H1 (cell line): ENCODE measurements around the gene RAB8B. TPM values are rescaled to one million over a fixed set of nuclear protein-coding genes. Genes with fewer than 3 reads are reported as not detected.

ENCODE experiments used
- CTCF ChIA-PET: fragments of 300-600 bp; sonication (Branson Sonifier 250); formaldehyde crosslinking; loops from one replicate; lab custom pipeline; 2021; ENCODE audit not compliant: partially characterized antibody; lab: Charles Lee
- POLR2A ChIA-PET: fragments of 300-600 bp; sonication (Branson Sonifier 250); formaldehyde crosslinking; loops from one replicate; lab custom pipeline; 2021; ENCODE audit warnings: inconsistent platforms; ENCODE audit not compliant: partially characterized antibody; lab: Charles Lee
- DNase-seq, 2 experiments: peaks; one replicate each; pipeline versions ENCODE4 v3.0.0 to v3.0.0-alpha.2; 2010 to 2022; ENCODE audit warnings: low spot score in 2 of 2, low read depth in 1 of 2, mixed read lengths in 1 of 2
- FAIRE-seq: peaks from 2 replicates; lab custom pipeline; 2011; peaks lifted over from hg19 to GRCh38; lab: Jason Lieb, UNC
- H2AFZ ChIP-seq: 2 replicates; pipeline ENCODE4 v1.8.1; 2012; ENCODE audit warnings: low read length, inconsistent platforms
- H2AK5ac ChIP-seq: 2 replicates; pipeline ENCODE4 v1.6.1; 2013; ENCODE audit warnings: low read depth, low read length
- H2BK120ac ChIP-seq: replicated peaks from 2 replicates; pipeline ENCODE3; 2013; ENCODE audit warnings: low read depth, low read length, inconsistent platforms
- H2BK12ac ChIP-seq: 2 replicates; pipeline ENCODE4 v1.6.1; 2013; ENCODE audit warnings: low read depth, low read length
- H2BK15ac ChIP-seq: 2 replicates; pipeline ENCODE4 v1.6.1; 2013; ENCODE audit warnings: low read length
- H2BK20ac ChIP-seq: 2 replicates; pipeline ENCODE4 v1.6.1; 2013; ENCODE audit warnings: low read length
- H2BK5ac ChIP-seq: 2 replicates; pipeline ENCODE4 v1.6.1; 2013; ENCODE audit warnings: low read depth, low read length
- H3K14ac ChIP-seq: 2 replicates; pipeline ENCODE4 v1.6.1; 2013; ENCODE audit warnings: inconsistent platforms; ENCODE audit not compliant: insufficient read length
- H3K18ac ChIP-seq: 2 replicates; pipeline ENCODE4 v1.6.1; 2013; ENCODE audit warnings: low read length; ENCODE audit errors: extremely low read depth
- H3K23ac ChIP-seq: 2 replicates; pipeline ENCODE4 v1.6.1; 2013; ENCODE audit warnings: inconsistent platforms; ENCODE audit not compliant: insufficient read length
- H3K23me2 ChIP-seq: 2 replicates; pipeline ENCODE4 v1.6.1; 2013; ENCODE audit warnings: low read depth, low read length
- H3K27ac ChIP-seq: 2 replicates; pipeline ENCODE4 v1.6.1; 2011; ENCODE audit warnings: low read depth, low read length, inconsistent platforms
- H3K27me3 ChIP-seq, 4 experiments: replicated peaks in 1 of 4; 1 replicate in 1 of 4; 2 replicates in 3 of 4; pipeline versions ENCODE4 v1.6.1 to v1.8.1; 2011 to 2013; ENCODE audit warnings: low read length in 3 of 4, mild to moderate bottlenecking in 3 of 4, inconsistent platforms in 2 of 4, mixed read lengths in 2 of 4, moderate library complexity in 1 of 4; ENCODE audit not compliant: control insufficient read depth in 3 of 4, insufficient read depth in 3 of 4; ENCODE audit errors: extremely low read depth in 1 of 4
- H3K36me3 ChIP-seq, 4 experiments: 2 replicates each; pipeline versions ENCODE4 v1.6.1 to v1.8.1; 2011 to 2013; ENCODE audit warnings: mild to moderate bottlenecking in 4 of 4, low read length in 3 of 4, moderate library complexity in 2 of 4, control low read depth in 1 of 4, inconsistent platforms in 1 of 4; ENCODE audit not compliant: insufficient read depth in 4 of 4, control insufficient read depth in 2 of 4
- H3K4ac ChIP-seq: replicated peaks from 2 replicates; pipeline ENCODE3; 2013; ENCODE audit warnings: low read length, low read depth, mixed read lengths, inconsistent platforms; ENCODE audit not compliant: insufficient read length
- H3K4me1 ChIP-seq, 4 experiments: replicated peaks in 1 of 4; 1 replicate in 1 of 4; 2 replicates in 3 of 4; pipeline versions ENCODE4 v1.6.1 to v1.8.1; 2011 to 2013; ENCODE audit warnings: low read length in 3 of 4, inconsistent platforms in 2 of 4, mixed read lengths in 1 of 4; ENCODE audit not compliant: insufficient read depth in 4 of 4, control insufficient read depth in 3 of 4
- H3K4me2 ChIP-seq, 2 experiments: 2 replicates each; pipeline versions ENCODE4 v1.6.1 to v1.8.1; 2011 to 2013; ENCODE audit warnings: low read depth in 2 of 2, low read length in 2 of 2, control low read depth in 1 of 2, inconsistent platforms in 1 of 2, mild to moderate bottlenecking in 1 of 2; ENCODE audit not compliant: insufficient read depth in 1 of 2
- H3K4me3 ChIP-seq, 4 experiments: fragments of 200-600, 300-600 bp in 1 of 4; sonication (generic), shearing (Covaris generic), sonication (Bioruptor Twin) in 1 of 4; 2 replicates each; pipeline versions ENCODE4 v1.5.1 to v1.8.1; 2011 to 2016; ENCODE audit warnings: low read length in 4 of 4, low read depth in 3 of 4, control low read depth in 2 of 4, inconsistent platforms in 2 of 4, mild to moderate bottlenecking in 2 of 4, mixed read lengths in 1 of 4, moderate library complexity in 1 of 4; ENCODE audit not compliant: insufficient read depth in 2 of 4; ENCODE audit errors: extremely low read depth in 1 of 4
- H3K56ac ChIP-seq: replicated peaks from 2 replicates; pipeline ENCODE3; 2013; ENCODE audit warnings: low read depth, mild to moderate bottlenecking, mixed read lengths, low read length, inconsistent platforms; ENCODE audit not compliant: insufficient read length
- H3K79me1 ChIP-seq: 2 replicates; pipeline ENCODE4 v1.6.1; 2013; ENCODE audit warnings: low read depth, low read length, control low read depth
- H3K79me2 ChIP-seq, 2 experiments: 2 replicates each; pipeline versions ENCODE4 v1.6.1 to v1.8.1; 2012 to 2013; ENCODE audit warnings: low read length in 2 of 2, mild to moderate bottlenecking in 2 of 2, inconsistent platforms in 1 of 2; ENCODE audit not compliant: insufficient read depth in 2 of 2, control insufficient read depth in 1 of 2
- H3K9ac ChIP-seq, 4 experiments: replicated peaks in 1 of 4; 1 replicate in 1 of 4; 2 replicates in 3 of 4; pipeline versions ENCODE4 v1.6.1 to v1.8.1; 2011 to 2013; ENCODE audit warnings: low read depth in 3 of 4, low read length in 3 of 4, control low read depth in 2 of 4, mild to moderate bottlenecking in 2 of 4, moderate library complexity in 2 of 4, inconsistent platforms in 1 of 4; ENCODE audit errors: extremely low read depth in 1 of 4
- H3K9me3 ChIP-seq, 2 experiments: 2 replicates each; pipeline versions ENCODE4 v1.6.1 to v1.8.1; 2012 to 2013; ENCODE audit warnings: mild to moderate bottlenecking in 2 of 2, moderate library complexity in 2 of 2, control low read depth in 1 of 2, inconsistent platforms in 1 of 2, low read depth in 1 of 2, low read length in 1 of 2, mixed read lengths in 1 of 2; ENCODE audit not compliant: insufficient read depth in 2 of 2
- H4K20me1 ChIP-seq, 2 experiments: replicated peaks in 1 of 2; 2 replicates each; pipeline versions ENCODE3 to v1.8.1; 2011 to 2013; ENCODE audit warnings: inconsistent platforms in 2 of 2, low read length in 2 of 2, mild to moderate bottlenecking in 1 of 2; ENCODE audit not compliant: insufficient read depth in 2 of 2, control insufficient read depth in 1 of 2
- H4K5ac ChIP-seq: 2 replicates; pipeline ENCODE4 v1.6.1; 2013; ENCODE audit warnings: low read length, low read depth, mixed read lengths, inconsistent platforms; ENCODE audit not compliant: insufficient read length
- H4K8ac ChIP-seq: 2 replicates; pipeline ENCODE4 v1.8.0; 2013; ENCODE audit warnings: mild to moderate bottlenecking, moderate library complexity, low read length, inconsistent platforms; ENCODE audit not compliant: insufficient read depth; ENCODE audit errors: extremely low read depth
- H4K91ac ChIP-seq: replicated peaks from 2 replicates; pipeline ENCODE3; 2013; ENCODE audit warnings: low read length, mixed read lengths, inconsistent platforms; ENCODE audit not compliant: insufficient read length
- CHD1 ChIP-seq: IDR thresholded peaks from 2 replicates; pipeline ENCODE4 v1.6.1; 2012; ENCODE audit warnings: low read depth, low read length, improper control_type of control experiment
- CTCF ChIP-seq, 3 experiments: IDR thresholded peaks; 1 replicate in 2 of 3; 2 replicates in 1 of 3; pipeline versions ENCODE4 v1.5.1 to v1.6.1; 2011; ENCODE audit warnings: low read length in 3 of 3, mild to moderate bottlenecking in 3 of 3, inconsistent platforms in 2 of 3, low read depth in 1 of 3, moderate library complexity in 1 of 3; ENCODE audit not compliant: insufficient read depth in 1 of 3; ENCODE audit errors: control extremely low read depth in 1 of 3
- GABPA ChIP-seq: IDR thresholded peaks from 2 replicates; pipeline ENCODE4 v1.6.1; 2011; ENCODE audit warnings: mild to moderate bottlenecking, low read length, moderate library complexity, borderline replicate concordance; ENCODE audit not compliant: insufficient read depth
- HDAC6 ChIP-seq: IDR thresholded peaks from one replicate; pipeline ENCODE4 v1.7.1; 2012; ENCODE audit warnings: low read depth, mild to moderate bottlenecking, inconsistent platforms, low read length, moderate library complexity
- POLR2A ChIP-seq, 2 experiments: IDR thresholded peaks; 1 replicate in 1 of 2; 2 replicates in 1 of 2; pipeline ENCODE4 v1.6.1; 2011; ENCODE audit warnings: low read depth in 2 of 2, low read length in 2 of 2, mild to moderate bottlenecking in 2 of 2; ENCODE audit errors: control extremely low read depth in 1 of 2
- POLR2AphosphoS5 ChIP-seq: IDR thresholded peaks from 2 replicates; pipeline ENCODE4 v1.6.1; 2011; ENCODE audit warnings: low read depth, low read length
- RXRA ChIP-seq: IDR thresholded peaks from 2 replicates; pipeline ENCODE4 v1.6.1; 2011; ENCODE audit warnings: low read depth, mild to moderate bottlenecking, low read length, moderate library complexity; ENCODE audit not compliant: insufficient read depth
- SP4 ChIP-seq: IDR thresholded peaks from 2 replicates; pipeline ENCODE4 v1.6.1; 2012; ENCODE audit warnings: low read length, inconsistent platforms
- TBP ChIP-seq: IDR thresholded peaks from 2 replicates; pipeline ENCODE4 v1.6.1; 2011; ENCODE audit warnings: low read depth, low read length, improper control_type of control experiment
- WGBS, 2 experiments: shearing (Covaris generic) in 1 of 2; methylation state at CpG; one replicate each; pipeline versions ENCODE4 v1.1.6 to v1.1.7; 2013 to 2015; ENCODE audit warnings: low lambda C conversion rate in 2 of 2, mixed read lengths in 2 of 2, inconsistent platforms in 1 of 2, low coverage in 1 of 2, missing lambda C conversion rate in 1 of 2; ENCODE audit not compliant: insufficient replicate concordance in 2 of 2, insufficient coverage in 1 of 2, insufficient read length in 1 of 2; ENCODE audit errors: extremely low coverage in 1 of 2, missing lambda C conversion rate in 1 of 2; 5-methylcytosine and 5-hydroxymethylcytosine counted together
- polyA plus RNA-seq, 7 experiments: library from polyadenylated mRNA; depleted of rRNA in 3 of 7; stranded (reverse) in 5 of 7; unstranded in 2 of 7; fragments of >200 nt in 5 of 7; fragments of 200-250 nt in 2 of 7; gene quantifications; 1 replicate in 5 of 7; 2 replicates in 1 of 7; 4 replicates in 1 of 7; pipeline versions ENCODE4 v1.2.1 to v1.2.3, GENCODE V29; 2011 to 2013; ENCODE audit warnings: missing spikeins in 2 of 7, mixed read lengths in 2 of 7
- total RNA-seq: library from RNA; stranded (reverse); fragmentation: NEBNext Ultra II Directional; extraction: Animal tissue kit (Norgen Biotek cat#: 25700); gene quantifications from 2 replicates; pipeline ENCODE4 v1.2.1, GENCODE V29; 2021

The RAB8B gene
- total and polyA plus RNA-seq, 2 of the 8 experiments (the other 6 are each of a cell fraction or from before 2014, with no cell fraction given) = 9.5 to 47.8 TPM

- Histone ChIP-seq H2BK20ac (no peak overlapping the region), H2BK12ac (no peak overlapping the region), H3K23me2 (peaks cover 6% of the 10 kb centered on the region; the same call in 1 of the 2 replicates), H4K20me1 (peaks cover 0 to 2% of the 10 kb centered on the region in 2 experiments), H3K9ac (peak overlapping the region in 2 of 4 experiments; percentile 56 to 72; a peak in 5 of 7 replicates), H3K18ac (0 out of 2 replicates have a peak overlapping the region, but pooled peaks have one; percentile 65), H3K4ac (no peak overlapping the region), H4K91ac (no peak overlapping the region), H3K79me1 (no peaks in the 10 kb centered on the region; the same call in 1 of the 2 replicates), H3K27ac (no peak overlapping the region), H3K36me3 (no peaks in the 10 kb centered on the region), H2BK5ac (no peak overlapping the region), H3K14ac (no peak overlapping the region), H3K4me2 (peak overlapping the region; percentile 90 to 99), H3K27me3 (no peaks in the 10 kb centered on the region), H3K23ac (no peak overlapping the region), H2AK5ac (no peak overlapping the region), H3K79me2 (peaks cover 6 to 52% of the 10 kb centered on the region in 2 experiments), H2BK15ac (no peak overlapping the region), H3K4me1 (peaks cover 0 to 2% (median 0%) of the 10 kb centered on the region in 4 experiments; a peak in 2 of 7 replicates), H2BK120ac (no peak overlapping the region), H4K5ac (no peak overlapping the region), H4K8ac (no peak overlapping the region), H3K4me3 (peak overlapping the region; percentile 61 to 96 (median 73)), H3K9me3 (no peaks in the 10 kb centered on the region), H2AFZ (peak overlapping the region; percentile 36; the same call in 1 of the 2 replicates), H3K56ac (no peak overlapping the region)
- DNase-seq = no peak
- 18% methylated on average over 7 of the region's 10 CpGs; no CpG with 5 or more reads in 1 of the 2 experiments for WGBS, 2 experiments
- ChIA-PET POLR2A (interaction anchor here (0.6 to 1.2 kb wide), 2 partner anchors 33 to 138 kb away, joined by 3 to 7 read pairs; partner anchors contain the start of gene RPS27L), CTCF (interaction anchor here (0.7 kb wide), 1 partner anchor 21 kb away, joined by 3 read pairs; no protein-coding TSS in a partner anchor)
- no peak for FAIRE-seq
- TF ChIP-seq HDAC6 = no peak
- TF ChIP-seq SP4 = no peak
- TF ChIP-seq TBP = no peak
- TF ChIP-seq POLR2AphosphoS5 = no peak
- no peak for TF ChIP-seq CHD1
- TF ChIP-seq CTCF (IDR thresholded peaks at IDR 0.05; ENCODE audit: control extremely low read depth in 1 of 3, insufficient read depth in 1 of 3, low read depth in 1 of 3, low read length in 3 of 3) = no peak
- TF ChIP-seq GABPA = no peak
- TF ChIP-seq RXRA = no peak
- TF ChIP-seq POLR2A (IDR thresholded peaks at IDR 0.05; ENCODE audit: control extremely low read depth in 1 of 2, low read depth in 2 of 2, low read length in 2 of 2) = no peak
Observed at GRCh38 chr15:63189941-63190768, 749 bp downstream of the RAB8B start.
